Measurements from ENCODE around the gene SATB1.
A peak's percentile ranks its signal among the peaks of the same experiment; 100 is the strongest.

The SATB1 gene

GRCh38 chr3:18345015-18345367 lies 80.1 kb downstream of the SATB1 start (continued):
- no peak for TF ChIP-seq ZNF645 (tag by site-specific recombination; IDR thresholded peaks at IDR 0.05)
- TF ChIP-seq ZNF202 (tag by site-specific recombination; IDR thresholded peaks at IDR 0.05; ENCODE audit: borderline replicate concordance) = no peak
- TF ChIP-seq ZNF426 (tag by site-specific recombination; IDR thresholded peaks at IDR 0.05) = no peak
- no peak for TF ChIP-seq ZNF692 (tag by site-specific recombination; IDR thresholded peaks at IDR 0.05)
- no peak for TF ChIP-seq ZNF23 (tag by site-specific recombination; IDR thresholded peaks at IDR 0.05; ENCODE audit: borderline replicate concordance)
- TF ChIP-seq ZNF324 (tag by site-specific recombination; IDR thresholded peaks at IDR 0.05) = no peak

DNA sequence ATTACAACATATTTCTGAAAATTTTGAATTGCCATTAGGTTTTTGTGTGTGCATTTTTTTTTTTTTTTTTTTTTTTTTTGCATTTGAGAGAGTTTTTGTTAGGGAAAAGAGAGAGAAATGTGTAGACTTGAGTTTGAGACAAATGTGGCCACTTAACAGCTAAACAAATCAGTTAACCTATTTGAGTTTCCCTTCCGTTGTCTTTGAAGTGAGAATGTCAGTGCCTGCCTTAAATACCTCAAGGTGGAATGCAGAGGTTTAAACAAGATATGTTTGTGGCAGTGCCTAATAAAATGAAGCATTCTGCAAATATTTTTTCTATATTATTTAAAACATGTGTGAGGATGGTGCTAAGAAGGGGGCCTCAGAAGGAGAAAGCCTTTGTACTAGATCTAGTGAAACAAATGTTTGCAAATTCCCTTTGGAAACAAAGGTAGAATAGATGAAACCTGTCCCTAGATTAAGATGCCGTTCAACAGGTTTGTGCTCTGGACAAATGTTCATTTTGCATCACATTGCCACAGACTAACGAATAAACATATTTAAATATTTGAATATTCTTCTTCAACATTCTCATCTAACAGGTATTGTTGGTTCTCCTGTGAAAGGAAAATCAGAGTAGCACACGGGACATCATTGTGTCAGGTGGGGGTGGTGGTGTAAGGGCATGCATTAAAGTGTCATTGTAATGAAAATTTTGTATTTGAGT lies 80.7 kb downstream of the SATB1 start:
- CTCF ChIA-PET = interaction anchor here (0.7 kb wide), 1 partner anchor 491 kb away, joined by 3 read pairs; no protein-coding TSS in a partner anchor
- POLR2A ChIA-PET = no interaction called here
- Histone ChIP-seq H3K27ac (ENCODE audit: extremely low read depth, low read depth, low read length) (no peak overlapping the region), H3K36me3 (ENCODE audit: control insufficient read depth in 2 of 2, insufficient read depth in 1 of 2, low read length in 2 of 2) (peaks cover 6 to 9% of the 10 kb centered on the region in 2 experiments; a peak in 2 of 3 replicates), H3K9me3 (ENCODE audit: control insufficient read depth, insufficient read depth, low read depth, low read length) (no peaks in the 10 kb centered on the region), H3K4me1 (ENCODE audit: control insufficient read depth, insufficient read depth, low read length) (no peaks in the 10 kb centered on the region), H3K4me3 (ENCODE audit: low read depth, low read length) (no peak overlapping the region)
- TF ChIP-seq ZNF76 (tag by site-specific recombination; IDR thresholded peaks at IDR 0.05; ENCODE audit: borderline replicate concordance, low read depth) = no peak
- TF ChIP-seq ZNF426 (tag by site-specific recombination; IDR thresholded peaks at IDR 0.05) = no peak
- no peak for TF ChIP-seq ZBTB17 (tag by site-specific recombination; IDR thresholded peaks at IDR 0.05)
- peak; percentile 55; the same call in 1 of the 2 replicates for TF ChIP-seq SCRT1 (tag by site-specific recombination; IDR thresholded peaks at IDR 0.05; ENCODE audit: borderline replicate concordance)
- peak; percentile 29; the same call in 1 of the 2 replicates for TF ChIP-seq SCRT2 (tag by site-specific recombination; IDR thresholded peaks at IDR 0.05)
- TF ChIP-seq ZNF362 (tag by site-specific recombination; IDR thresholded peaks at IDR 0.05) = peak; percentile 2; the same call in 1 of the 2 replicates
- no peak for TF ChIP-seq ZXDB (tag by site-specific recombination; IDR thresholded peaks at IDR 0.05)

DNA sequence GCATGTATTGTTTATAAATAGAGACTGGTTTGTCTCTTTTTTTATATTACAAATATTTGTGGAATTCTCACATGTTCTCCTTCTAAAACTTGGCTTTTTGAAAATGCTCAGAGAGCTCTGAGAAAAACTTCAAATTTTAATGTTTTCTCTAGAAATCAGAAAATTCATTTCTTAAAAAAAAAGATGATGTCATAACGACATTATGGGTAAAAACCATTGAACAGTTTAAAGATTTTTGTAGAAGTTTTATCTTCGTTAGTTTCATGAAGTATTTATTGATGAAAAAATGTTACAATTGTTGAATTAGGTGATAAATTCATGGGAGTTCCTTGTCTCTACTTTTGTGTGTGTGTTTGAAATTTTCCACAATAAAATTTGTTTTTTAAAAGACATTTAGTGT lies 81.3 kb downstream of the SATB1 start:
- Histone ChIP-seq H3K9me3 (ENCODE audit: control insufficient read depth, insufficient read depth, low read depth, low read length) (no peaks in the 10 kb centered on the region), H3K4me1 (ENCODE audit: control insufficient read depth, insufficient read depth, low read length) (no peaks in the 10 kb centered on the region), H3K36me3 (ENCODE audit: control insufficient read depth in 2 of 2, insufficient read depth in 1 of 2, low read length in 2 of 2) (peaks cover 2 to 5% of the 10 kb centered on the region in 2 experiments; a peak in 2 of 3 replicates), H3K27ac (ENCODE audit: extremely low read depth, low read depth, low read length) (no peak overlapping the region), H3K4me3 (ENCODE audit: low read depth, low read length) (no peak overlapping the region)
- TF ChIP-seq ZNF645 (tag by site-specific recombination; IDR thresholded peaks at IDR 0.05) (no peak), ATF2 (tag by site-specific recombination; IDR thresholded peaks at IDR 0.05; ENCODE audit: low read depth) (peak; percentile 81)
- ChIA-PET POLR2A (no interaction called here), CTCF (interaction anchor here (0.7 kb wide), 2 partner anchors 492 to 1010 kb away, joined by 3 read pairs; no protein-coding TSS in a partner anchor)
